WTC11 (cell line): ENCODE data around the gene KYNU. TPM values are rescaled to one million over a fixed set of nuclear protein-coding genes. Genes with fewer than 3 reads are reported as not detected.
A peak's percentile ranks its signal among the peaks of the same experiment; 100 is the strongest.
"Not testable (repeated sequence)": the region's sequence is repeated elsewhere in the genome, so short reads cannot be mapped to it uniquely, and the experiment has no call there.

ENCODE experiments used
- ATAC-seq: fragments of 200-7000 bp; cut with Tn5 transposase; 2 replicates; pipeline ENCODE4 v1.10.0; 2021; ENCODE audit warnings: mild to moderate bottlenecking, moderate library complexity
- CTCF ChIA-PET: fragments of 300-600 bp; sonication (Branson Sonifier 250); formaldehyde crosslinking; loops from one replicate; lab custom pipeline; 2021; ENCODE audit warnings: antibody characterized with exemption; lab: Charles Lee
- POLR2A ChIA-PET: fragments of 350-600 bp; sonication (Branson Sonifier 250); formaldehyde crosslinking; loops from one replicate; lab custom pipeline; 2021; ENCODE audit warnings: antibody characterized with exemption; lab: Charles Lee
- DNase-seq: peaks from one replicate; pipeline ENCODE4 v3.0.0; 2021; ENCODE audit warnings: low spot score
- H3K27ac Mint-ChIP-seq: 2 replicates; pipeline ENCODE4 v1.8.0; 2021; ENCODE audit warnings: mixed read lengths
- H3K27me3 Mint-ChIP-seq: 2 replicates; pipeline ENCODE4 v1.8.0; 2021; ENCODE audit warnings: low read depth, mild to moderate bottlenecking, moderate library complexity, mixed read lengths
- H3K36me3 Mint-ChIP-seq: 2 replicates; pipeline ENCODE4 v1.8.0; 2021; ENCODE audit warnings: mixed read lengths
- H3K4me1 Mint-ChIP-seq: 2 replicates; pipeline ENCODE4 v1.8.0; 2022; ENCODE audit warnings: mixed read lengths
- H3K4me3 Mint-ChIP-seq: 2 replicates; pipeline ENCODE4 v1.8.0; 2021; ENCODE audit warnings: mild to moderate bottlenecking, moderate library complexity, mixed read lengths
- H3K9me3 Mint-ChIP-seq: 2 replicates; pipeline ENCODE4 v1.8.0; 2021; ENCODE audit warnings: mixed read lengths
- GABPB1 ChIP-seq: sonication (generic); formaldehyde crosslinking; IDR thresholded peaks from 2 replicates; pipeline ENCODE4 v1.8.1; 2023; ENCODE audit warnings: mild to moderate bottlenecking, missing genetic modification reagents
- HMGA2 ChIP-seq: fragments of 250-450 bp; sonication (Bioruptor Pico); IDR thresholded peaks from 2 replicates; pipeline ENCODE4 v1.4.0; 2021; ENCODE audit warnings: mild to moderate bottlenecking, moderate library complexity
- ZNF281 ChIP-seq: sonication (generic); formaldehyde crosslinking; IDR thresholded peaks from 2 replicates; pipeline ENCODE4 v1.8.0; 2023; ENCODE audit warnings: mild to moderate bottlenecking, missing genetic modification reagents
- ZNF317 ChIP-seq: sonication (generic); formaldehyde crosslinking; IDR thresholded peaks from 2 replicates; pipeline ENCODE4 v1.8.1; 2023; ENCODE audit warnings: low read depth, mild to moderate bottlenecking, moderate library complexity, missing genetic modification reagents, borderline replicate concordance
- ZNF512 ChIP-seq: sonication (generic); formaldehyde crosslinking; IDR thresholded peaks from 2 replicates; pipeline ENCODE4 v1.8.1; 2022; ENCODE audit warnings: missing genetic modification reagents, borderline replicate concordance
- total RNA-seq: library from RNA; stranded (reverse); gene quantifications from 3 replicates; pipeline ENCODE4 v1.2.3, GENCODE V29; 2021
- TF ChIP-seq, protein P1 (sequence below): sonication (generic); formaldehyde crosslinking; IDR thresholded peaks from 2 replicates; pipeline ENCODE4 v1.8.1; 2023; ENCODE audit warnings: mild to moderate bottlenecking, missing genetic modification reagents
- TF ChIP-seq, protein P2 (sequence below): sonication (generic); formaldehyde crosslinking; IDR thresholded peaks from 2 replicates; pipeline ENCODE4 v1.8.0; 2022; ENCODE audit warnings: mild to moderate bottlenecking, missing genetic modification reagents
- TF ChIP-seq, protein P3 (sequence below): fragments of 250-450 bp; sonication (Bioruptor Pico); conservative IDR thresholded peaks from 2 replicates; pipeline ENCODE4 v1.9.0; 2021; ENCODE audit warnings: mild to moderate bottlenecking

Gene KYNU
- total RNA-seq, 1 experiment from 2014 or later, result 0.85 TPM

DNA sequence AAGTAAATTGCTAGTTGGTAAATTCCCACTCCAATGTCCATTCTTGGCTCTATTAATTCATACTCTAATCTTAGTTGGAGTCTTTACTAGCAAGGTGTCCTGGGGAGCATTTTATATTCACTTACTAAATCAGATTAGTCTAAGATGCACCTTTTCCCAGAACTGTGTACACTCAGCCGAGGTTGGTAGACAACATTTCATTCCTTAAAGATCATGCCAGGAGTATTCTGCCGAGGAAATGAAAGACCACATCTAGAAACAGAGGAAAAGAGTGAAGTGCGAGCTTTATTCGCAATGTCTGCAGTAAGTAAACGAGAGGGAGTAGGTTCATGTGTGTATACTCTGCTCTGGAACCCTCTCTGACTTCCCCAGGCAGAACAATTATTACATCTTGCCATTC, 14.6 kb upstream of the KYNU start (continued):
- TF ChIP-seq ZNF281 (no peak), ZNF317 (CRISPR knock-in tag) (no peak)
- TF ChIP-seq, protein P1, sequence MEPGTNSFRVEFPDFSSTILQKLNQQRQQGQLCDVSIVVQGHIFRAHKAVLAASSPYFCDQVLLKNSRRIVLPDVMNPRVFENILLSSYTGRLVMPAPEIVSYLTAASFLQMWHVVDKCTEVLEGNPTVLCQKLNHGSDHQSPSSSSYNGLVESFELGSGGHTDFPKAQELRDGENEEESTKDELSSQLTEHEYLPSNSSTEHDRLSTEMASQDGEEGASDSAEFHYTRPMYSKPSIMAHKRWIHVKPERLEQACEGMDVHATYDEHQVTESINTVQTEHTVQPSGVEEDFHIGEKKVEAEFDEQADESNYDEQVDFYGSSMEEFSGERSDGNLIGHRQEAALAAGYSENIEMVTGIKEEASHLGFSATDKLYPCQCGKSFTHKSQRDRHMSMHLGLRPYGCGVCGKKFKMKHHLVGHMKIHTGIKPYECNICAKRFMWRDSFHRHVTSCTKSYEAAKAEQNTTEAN (CRISPR knock-in tag), result no peak

- ChIA-PET POLR2A (no interaction called here), CTCF (no interaction called here)
- no peaks in the 10 kb centered on the region for H3K36me3 Mint-ChIP-seq
- H3K4me3 Mint-ChIP-seq, result no peak overlapping the region
- DNase-seq (no peak), ATAC-seq (no peak)
- H3K9me3 Mint-ChIP-seq, result no peaks in the 10 kb centered on the region; the same call in 1 of the 2 replicates
- H3K4me1 Mint-ChIP-seq, result peaks cover 5% of the 10 kb centered on the region
- H3K27ac Mint-ChIP-seq, result no peak overlapping the region
- TF ChIP-seq, protein P2, sequence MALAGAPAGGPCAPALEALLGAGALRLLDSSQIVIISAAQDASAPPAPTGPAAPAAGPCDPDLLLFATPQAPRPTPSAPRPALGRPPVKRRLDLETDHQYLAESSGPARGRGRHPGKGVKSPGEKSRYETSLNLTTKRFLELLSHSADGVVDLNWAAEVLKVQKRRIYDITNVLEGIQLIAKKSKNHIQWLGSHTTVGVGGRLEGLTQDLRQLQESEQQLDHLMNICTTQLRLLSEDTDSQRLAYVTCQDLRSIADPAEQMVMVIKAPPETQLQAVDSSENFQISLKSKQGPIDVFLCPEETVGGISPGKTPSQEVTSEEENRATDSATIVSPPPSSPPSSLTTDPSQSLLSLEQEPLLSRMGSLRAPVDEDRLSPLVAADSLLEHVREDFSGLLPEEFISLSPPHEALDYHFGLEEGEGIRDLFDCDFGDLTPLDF (CRISPR knock-in tag), result no peak
- peak; percentile 80 for TF ChIP-seq GABPB1
- no peaks in the 10 kb centered on the region for H3K27me3 Mint-ChIP-seq
These were observed 13.9 kb upstream of the KYNU start for GRCh38 chr2:142863485-142863961.

GRCh38 chr2:142864605-142865004, 12.9 kb upstream of the KYNU start:
- H3K9me3 Mint-ChIP-seq, ATAC-seq, POLR2A ChIA-PET, CTCF ChIA-PET, DNase-seq, H3K27me3 Mint-ChIP-seq: not testable (repeated sequence)
- TF ChIP-seq HMGA2 (CRISPR knock-in tag), result peak; percentile 93
- TF ChIP-seq, all 79 proteins: peak for 1; not testable (repeated sequence) for 78
- H3K36me3 Mint-ChIP-seq, H3K27ac Mint-ChIP-seq, H3K4me1 Mint-ChIP-seq, H3K4me3 Mint-ChIP-seq: not testable (repeated sequence)

- H3K36me3 Mint-ChIP-seq, result no peaks in the 10 kb centered on the region
- TF ChIP-seq, protein P3, sequence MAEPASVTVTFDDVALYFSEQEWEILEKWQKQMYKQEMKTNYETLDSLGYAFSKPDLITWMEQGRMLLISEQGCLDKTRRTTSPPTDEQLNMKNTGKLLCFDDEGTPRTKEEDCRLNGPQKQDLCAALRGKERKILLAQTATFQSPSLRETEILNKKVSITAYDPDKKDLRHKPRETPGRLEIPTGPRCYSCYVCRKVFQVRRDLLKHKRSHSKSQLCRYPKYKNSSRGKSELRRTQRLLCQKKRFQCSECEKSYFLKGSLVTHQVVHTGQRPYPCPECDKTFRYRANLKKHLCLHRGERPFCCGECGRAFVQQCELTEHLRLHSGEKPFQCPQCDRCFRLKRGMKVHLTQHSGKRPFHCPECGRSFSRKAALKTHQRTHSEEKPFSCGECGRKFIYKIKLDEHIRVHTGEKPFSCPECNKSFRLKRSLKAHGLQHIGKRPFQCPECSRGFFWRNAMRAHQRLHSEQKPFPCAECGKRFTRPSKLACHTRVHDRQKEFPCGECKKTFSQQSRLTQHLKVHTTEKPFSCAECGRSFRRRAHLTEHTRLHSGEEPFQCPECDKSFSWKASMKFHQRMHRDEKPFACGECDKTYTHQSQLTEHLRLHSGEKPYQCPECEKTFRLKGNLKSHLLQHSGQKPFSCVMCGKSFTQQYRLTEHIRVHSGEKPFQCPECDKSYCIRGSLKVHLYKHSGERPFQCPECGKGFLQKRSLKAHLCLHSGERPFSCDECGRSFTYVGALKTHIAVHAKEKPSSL (CRISPR knock-in tag), result no peak
- no peak for TF ChIP-seq ZNF512 (CRISPR knock-in tag)
- ChIA-PET CTCF (no interaction called here), POLR2A (no interaction called here)
- no peak for DNase-seq
- no peak overlapping the region for H3K27ac Mint-ChIP-seq
- H3K4me1 Mint-ChIP-seq, result peaks cover 5% of the 10 kb centered on the region
- no peak for ATAC-seq
- H3K9me3 Mint-ChIP-seq, result no peaks in the 10 kb centered on the region; the same call in 1 of the 2 replicates
- H3K4me3 Mint-ChIP-seq, result no peak overlapping the region
- H3K27me3 Mint-ChIP-seq, result no peaks in the 10 kb centered on the region
These were observed 11.5 kb upstream of the KYNU start for GRCh38 chr2:142865924-142866323.
